GM13976 (cell line): ENCODE data around the gene ADRA2C.

Source experiments
- DNase-seq: peaks from one replicate; pipeline ENCODE4 v3.0.0; 2012; ENCODE audit warnings: low spot score
- in situ Hi-C: fragments of 300-500 bp; cut with MboI; formaldehyde crosslinking; loops from one replicate; pipeline ENCODE4 v1.12.0; 2022; ENCODE audit warnings: low sequenced_read_pairs, mixed read lengths, inconsistent platforms; ENCODE audit not compliant: unreplicated experiment
- TF ChIP-seq, protein P1 (sequence below): IDR thresholded peaks from 2 replicates; pipeline ENCODE4 v1.5.1; 2012; ENCODE audit warnings: borderline replicate concordance, mild to moderate bottlenecking; ENCODE audit not compliant: insufficient read depth; ENCODE audit errors: extremely low read depth, missing control alignments, control extremely low read depth

ADRA2C gene

DNA sequence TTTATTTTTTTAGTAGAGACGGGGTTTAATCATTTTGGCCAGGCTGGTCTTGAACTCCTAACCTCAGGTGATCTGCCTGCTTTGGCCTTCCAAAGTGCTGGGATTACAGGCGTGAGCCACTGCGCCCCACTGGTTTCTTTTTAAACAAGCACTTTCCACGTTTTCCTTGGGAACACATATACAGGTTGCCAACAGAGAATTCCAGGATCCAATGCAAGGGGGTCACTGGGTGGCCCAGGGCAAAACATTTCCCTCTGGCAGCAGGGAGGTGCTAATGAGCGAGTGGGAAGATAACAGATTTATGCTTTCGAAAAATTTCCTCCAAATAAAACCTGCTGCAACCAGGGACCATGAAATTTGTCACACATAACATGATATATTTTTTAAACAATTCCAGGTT lies 41.1 kb downstream of the ADRA2C start:
- in situ Hi-C loops: no loop called here
- no peak for DNase-seq
- TF ChIP-seq, protein P1, sequence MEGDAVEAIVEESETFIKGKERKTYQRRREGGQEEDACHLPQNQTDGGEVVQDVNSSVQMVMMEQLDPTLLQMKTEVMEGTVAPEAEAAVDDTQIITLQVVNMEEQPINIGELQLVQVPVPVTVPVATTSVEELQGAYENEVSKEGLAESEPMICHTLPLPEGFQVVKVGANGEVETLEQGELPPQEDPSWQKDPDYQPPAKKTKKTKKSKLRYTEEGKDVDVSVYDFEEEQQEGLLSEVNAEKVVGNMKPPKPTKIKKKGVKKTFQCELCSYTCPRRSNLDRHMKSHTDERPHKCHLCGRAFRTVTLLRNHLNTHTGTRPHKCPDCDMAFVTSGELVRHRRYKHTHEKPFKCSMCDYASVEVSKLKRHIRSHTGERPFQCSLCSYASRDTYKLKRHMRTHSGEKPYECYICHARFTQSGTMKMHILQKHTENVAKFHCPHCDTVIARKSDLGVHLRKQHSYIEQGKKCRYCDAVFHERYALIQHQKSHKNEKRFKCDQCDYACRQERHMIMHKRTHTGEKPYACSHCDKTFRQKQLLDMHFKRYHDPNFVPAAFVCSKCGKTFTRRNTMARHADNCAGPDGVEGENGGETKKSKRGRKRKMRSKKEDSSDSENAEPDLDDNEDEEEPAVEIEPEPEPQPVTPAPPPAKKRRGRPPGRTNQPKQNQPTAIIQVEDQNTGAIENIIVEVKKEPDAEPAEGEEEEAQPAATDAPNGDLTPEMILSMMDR: no peak

DNA sequence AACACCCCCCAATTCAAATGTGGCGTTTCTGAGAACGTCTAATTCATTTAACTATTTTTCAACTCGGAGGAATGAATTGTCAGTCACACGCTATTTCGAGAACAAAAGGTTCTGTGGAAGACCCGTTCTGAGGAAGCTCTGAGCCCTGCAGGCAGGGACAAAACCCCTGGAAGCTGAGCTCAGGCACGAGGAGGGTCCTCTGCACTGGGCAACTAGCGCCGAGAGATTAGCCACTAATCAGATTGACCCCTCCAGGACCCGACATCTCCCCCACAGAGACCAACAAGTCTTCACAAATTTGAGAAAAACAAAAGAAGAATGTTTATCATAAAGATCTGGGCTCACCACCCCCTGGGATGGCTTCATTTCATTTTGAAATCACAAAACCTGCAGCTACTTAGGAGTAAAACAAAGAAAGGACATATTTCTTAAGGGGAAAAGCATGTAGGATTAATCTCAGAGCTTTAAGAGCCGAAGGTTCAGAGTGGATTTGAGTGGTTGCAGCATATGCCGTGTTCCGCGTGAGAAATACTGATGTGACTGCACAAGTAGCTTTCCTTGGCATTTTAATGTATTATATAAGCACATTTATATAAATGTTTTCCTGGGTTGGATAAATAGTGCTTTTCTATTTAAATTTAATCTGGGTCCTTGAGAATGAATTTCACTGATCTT lies 41.8 kb downstream of the ADRA2C start:
- TF ChIP-seq, protein P1: no peak
- in situ Hi-C loops: no loop called here
- DNase-seq: no peak

DNA sequence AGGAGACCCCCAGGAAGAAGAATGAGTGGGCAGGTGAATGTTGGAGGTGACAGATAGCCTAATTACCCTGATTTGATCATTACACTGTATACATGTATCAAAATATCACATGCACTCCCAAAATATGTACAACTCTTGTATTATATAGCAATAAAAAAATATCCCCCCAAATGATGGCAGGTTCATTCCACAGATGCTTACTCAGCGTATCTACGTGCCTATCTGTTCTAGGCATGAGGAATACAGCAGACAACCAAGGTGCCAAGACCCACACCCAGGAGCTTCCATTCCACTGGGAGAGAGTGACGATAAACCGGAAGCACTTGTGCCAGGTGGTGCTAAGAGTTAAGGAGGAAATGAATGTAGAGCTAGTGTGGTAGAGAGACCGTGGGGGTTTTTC lies 42.4 kb downstream of the ADRA2C start:
- in situ Hi-C loops: no loop called here
- TF ChIP-seq, protein P1: no peak
- no peak for DNase-seq

DNA sequence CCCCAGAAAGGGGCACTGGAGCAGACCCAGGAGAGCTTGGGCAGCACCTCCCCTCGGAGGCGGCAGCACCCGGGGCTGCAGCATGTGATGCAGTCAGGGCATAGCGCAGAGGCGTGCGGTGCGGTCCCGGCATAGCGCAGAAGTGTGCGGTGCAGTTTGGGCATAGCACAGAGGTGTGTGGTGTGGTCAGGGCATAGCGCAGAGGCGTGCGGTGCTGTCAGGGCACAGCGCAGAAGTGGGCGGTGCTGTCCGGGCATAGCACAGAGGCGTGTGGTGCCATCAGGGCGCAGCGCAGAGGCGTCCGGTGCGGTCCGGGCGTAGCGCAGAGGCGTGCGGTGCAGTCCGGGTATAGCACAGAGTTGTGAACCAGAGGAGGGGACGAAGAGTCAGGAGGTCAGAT lies 42.8 kb downstream of the ADRA2C start:
- DNase-seq: no peak
- in situ Hi-C loops: no loop called here

DNA sequence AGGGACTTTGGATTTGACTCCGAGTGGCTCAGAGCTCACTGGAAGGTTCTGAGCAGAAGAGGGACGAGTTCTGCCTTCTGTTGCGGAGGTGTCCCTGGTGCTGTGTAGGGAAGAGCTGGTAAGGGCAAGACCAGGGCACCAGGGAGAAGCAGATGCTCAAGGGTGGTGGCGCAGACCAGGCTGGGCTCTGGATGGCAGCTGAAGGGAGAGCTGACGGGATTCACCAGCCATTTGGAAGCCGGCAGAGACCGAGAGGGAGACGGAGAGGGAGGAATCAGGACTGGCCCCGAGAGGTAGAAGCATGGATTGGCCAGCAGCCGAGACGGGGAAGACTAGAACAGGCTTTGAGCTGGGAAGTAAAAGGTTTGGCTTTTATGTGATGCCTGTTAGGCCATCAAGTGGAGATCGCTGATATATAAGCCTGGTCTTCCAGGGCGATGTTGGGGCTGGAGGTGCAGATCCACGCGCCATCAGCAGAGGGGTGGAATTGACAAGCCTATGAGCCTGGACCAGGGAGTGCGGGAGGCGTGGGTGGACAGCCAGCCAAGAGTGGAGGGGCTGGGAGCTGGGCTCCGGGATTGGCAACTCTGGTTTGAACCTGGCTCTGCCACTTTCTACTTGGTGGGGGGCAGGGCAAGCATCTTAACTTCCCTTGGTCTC lies 43.4 kb downstream of the ADRA2C start:
- in situ Hi-C loops: no loop called here

More for the DNA sequence above, 42.8 kb downstream of the ADRA2C start:
- TF ChIP-seq, protein P1: no peak

DNA sequence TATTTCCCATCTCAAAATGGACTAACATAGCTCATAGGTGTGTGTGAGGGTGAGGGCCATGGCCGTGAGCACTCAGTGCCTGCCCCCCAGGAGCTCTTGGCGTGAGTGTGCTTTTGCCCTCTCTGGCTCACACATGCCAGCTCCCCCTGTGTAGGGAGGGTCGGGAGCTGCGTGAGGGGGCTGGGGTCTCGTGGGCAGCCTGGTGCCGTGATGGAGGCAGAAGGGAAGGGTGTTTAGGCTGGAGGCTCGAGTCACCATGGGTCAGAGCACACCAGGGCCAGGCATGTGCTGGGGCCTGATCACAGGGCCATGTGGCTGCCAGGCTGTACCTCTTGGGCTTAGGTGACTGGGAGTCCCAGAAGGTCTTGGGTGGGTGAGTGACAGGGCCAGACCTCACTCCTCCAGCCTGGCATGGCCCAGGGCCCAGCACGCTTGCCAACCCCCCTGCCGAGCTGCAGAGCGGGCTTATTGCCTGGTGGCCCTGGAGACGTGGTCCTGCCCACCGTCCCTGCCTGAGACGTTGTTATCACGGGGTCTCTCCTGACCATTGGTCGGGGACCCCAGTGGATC lies 44.0 kb downstream of the ADRA2C start:
- in situ Hi-C loops: no loop called here
- TF ChIP-seq, protein P1: no peak
- DNase-seq: no peak

More for the DNA sequence above, 43.4 kb downstream of the ADRA2C start:
- TF ChIP-seq, protein P1: no peak
- no peak for DNase-seq
